OCI-LY1 (cell line): Measurements from ENCODE around the gene SYNJ1.

Experiments used
- H2AFZ ChIP-seq: fragments of 200-600 bp; sonication (generic), shearing (Covaris generic); 2 replicates; pipeline ENCODE4 v1.6.0; 2014; ENCODE audit warnings: antibody characterized with exemption, mild to moderate bottlenecking, low read length
- H3F3A ChIP-seq: fragments of 200-600 bp; sonication (generic), shearing (Covaris generic); 2 replicates; pipeline ENCODE4 v1.6.0; 2014; ENCODE audit warnings: mild to moderate bottlenecking, antibody characterized with exemption, low read length, moderate library complexity; ENCODE audit not compliant: insufficient read depth
- H3K27ac ChIP-seq: fragments of 200-600 bp; sonication (generic); 2 replicates; pipeline ENCODE4 v1.5.1; 2014; ENCODE audit warnings: low read length, mixed run types, mild to moderate bottlenecking, low read depth; ENCODE audit not compliant: poor library complexity, severe bottlenecking
- H3K27me3 ChIP-seq: fragments of 200-600 bp; sonication (generic); 2 replicates; pipeline ENCODE4 v1.6.0; 2014; ENCODE audit warnings: antibody characterized with exemption, mild to moderate bottlenecking, low read length, moderate library complexity; ENCODE audit not compliant: insufficient read depth
- H3K36me3 ChIP-seq: fragments of 200-600 bp; sonication (generic); 2 replicates; pipeline ENCODE4 v1.6.1; 2014; ENCODE audit warnings: mild to moderate bottlenecking, antibody characterized with exemption, low read length, moderate library complexity, mixed read lengths; ENCODE audit not compliant: insufficient read depth
- H3K4me1 ChIP-seq: fragments of 200-600 bp; sonication (generic); 2 replicates; pipeline ENCODE4 v1.5.1; 2014; ENCODE audit warnings: mild to moderate bottlenecking, low read length, moderate library complexity; ENCODE audit not compliant: insufficient read depth, severe bottlenecking
- H3K4me2 ChIP-seq: fragments of 200-600 bp; sonication (generic), shearing (Covaris generic); 2 replicates; pipeline ENCODE4 v1.6.1; 2014; ENCODE audit warnings: low read length
- H3K4me3 ChIP-seq: fragments of 200-600 bp; sonication (generic); 2 replicates; pipeline ENCODE4 v1.5.1; 2014; ENCODE audit warnings: low read length, low read depth, mild to moderate bottlenecking, mixed read lengths; ENCODE audit not compliant: poor library complexity, severe bottlenecking
- H3K79me2 ChIP-seq: fragments of 200-600 bp; shearing (Covaris generic); 2 replicates; pipeline ENCODE4 v1.6.1; 2016; ENCODE audit warnings: mixed run types, low read length, mixed read lengths; ENCODE audit not compliant: insufficient read depth
- H3K9ac ChIP-seq: fragments of 200-600 bp; sonication (generic), shearing (Covaris generic); 2 replicates; pipeline ENCODE4 v1.6.1; 2014; ENCODE audit warnings: mild to moderate bottlenecking, low read length, mixed read lengths
- H3K9me2 ChIP-seq: fragments of 200-600 bp; sonication (generic), shearing (Covaris generic); 2 replicates; pipeline ENCODE4 v1.6.1; 2014; ENCODE audit warnings: low read depth, mild to moderate bottlenecking, low read length, mixed read lengths
- H3K9me3 ChIP-seq: fragments of 200-600 bp; shearing (Covaris generic); 2 replicates; pipeline ENCODE4 v1.6.1; 2014; ENCODE audit warnings: low read length, mixed read lengths
- H4K20me1 ChIP-seq: fragments of 200-600 bp; sonication (generic), shearing (Covaris generic); 2 replicates; pipeline ENCODE4 v1.6.0; 2016; ENCODE audit warnings: mild to moderate bottlenecking, low read length; ENCODE audit not compliant: insufficient read depth
- CTCF ChIP-seq: fragments of 200-600 bp; sonication (generic), shearing (Covaris generic); IDR thresholded peaks from 2 replicates; pipeline ENCODE4 v1.5.1; 2017; ENCODE audit warnings: mild to moderate bottlenecking, antibody characterized with exemption, low read length, moderate library complexity, mixed read lengths
- EZH2 ChIP-seq: fragments of 200-600 bp; sonication (generic), shearing (Covaris generic); IDR thresholded peaks from 2 replicates; pipeline ENCODE4 v1.8.0; 2017; ENCODE audit warnings: borderline replicate concordance, mixed run types, mild to moderate bottlenecking, antibody characterized with exemption, low read length, moderate library complexity, mixed read lengths

SYNJ1 gene

DNA sequence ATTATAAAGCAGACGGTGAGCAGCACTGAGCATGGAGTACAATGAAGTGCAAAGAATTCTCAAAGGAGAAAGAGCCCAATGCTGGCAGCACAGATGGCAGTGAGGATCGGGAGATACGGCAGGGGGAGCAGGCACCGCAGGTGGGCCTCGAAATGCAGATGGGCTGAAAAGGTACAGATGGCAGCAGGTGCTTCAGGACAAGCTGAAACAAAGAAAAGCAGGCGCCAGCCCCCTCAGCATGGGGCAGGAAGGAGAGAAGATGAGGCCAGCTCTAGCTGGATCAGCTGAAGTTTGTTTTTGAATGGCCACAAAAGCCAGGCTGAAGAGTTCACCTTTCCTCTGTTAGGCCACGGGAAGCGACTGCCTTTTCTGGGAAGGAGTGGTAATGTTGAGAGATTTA lies 123.3 kb downstream of the SYNJ1 start:
- H3K79me2 ChIP-seq, result no peaks in the 10 kb centered on the region
- H3K4me1 ChIP-seq, result peaks cover 6% of the 10 kb centered on the region
- peaks cover 89% of the 10 kb centered on the region for H3K36me3 ChIP-seq
- H3K9me2 ChIP-seq, result no peaks in the 10 kb centered on the region
- H3K27me3 ChIP-seq, result no peaks in the 10 kb centered on the region
- no peak overlapping the region for H3K27ac ChIP-seq
- H3K4me3 ChIP-seq, result no peak overlapping the region
- no peaks in the 10 kb centered on the region for H3F3A ChIP-seq
- no peak overlapping the region for H3K9ac ChIP-seq
- H4K20me1 ChIP-seq, result no peaks in the 10 kb centered on the region
- H3K9me3 ChIP-seq, result no peaks in the 10 kb centered on the region
- no peak overlapping the region for H2AFZ ChIP-seq
- TF ChIP-seq CTCF (no peak), EZH2 (no peak)
- no peak overlapping the region for H3K4me2 ChIP-seq

GRCh38 chr21:32603131-32603530 lies 124.7 kb downstream of the SYNJ1 start:
- peaks cover 8% of the 10 kb centered on the region for H3K4me1 ChIP-seq

DNA sequence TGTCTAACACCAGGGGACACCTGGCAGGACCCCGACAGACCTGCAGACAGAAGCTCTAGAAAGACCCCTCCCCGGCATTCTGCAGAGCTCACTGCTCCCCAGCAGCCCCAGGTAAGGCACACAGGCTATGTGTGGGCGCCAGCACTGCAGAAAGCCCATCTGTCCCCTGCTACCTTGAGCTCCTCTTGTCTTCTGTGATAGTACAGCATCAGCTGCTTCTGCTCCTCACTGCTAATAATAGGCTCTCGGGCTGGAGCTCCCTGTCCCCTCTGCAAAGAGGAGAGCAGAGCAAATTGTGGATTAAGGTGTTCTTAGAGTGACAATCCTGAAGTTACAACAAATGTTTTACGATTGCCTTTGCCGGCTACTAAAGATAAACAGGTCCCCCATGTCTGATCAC lies 125.7 kb downstream of the SYNJ1 start:
- Histone ChIP-seq H3K9me3 (no peaks in the 10 kb centered on the region), H3F3A (no peaks in the 10 kb centered on the region)
- TF ChIP-seq EZH2 (no peak), CTCF (no peak)

More at GRCh38 chr21:32603131-32603530, 124.7 kb downstream of the SYNJ1 start:
- H3K4me3 ChIP-seq, result no peak overlapping the region
- H3K79me2 ChIP-seq, result no peaks in the 10 kb centered on the region
- no peak overlapping the region for H3K9ac ChIP-seq
- no peaks in the 10 kb centered on the region for H3K9me2 ChIP-seq
- H3K4me2 ChIP-seq, result no peak overlapping the region
- no peaks in the 10 kb centered on the region for H4K20me1 ChIP-seq
- no peaks in the 10 kb centered on the region for H3K9me3 ChIP-seq
- H2AFZ ChIP-seq, result no peak overlapping the region
- H3K27me3 ChIP-seq, result no peaks in the 10 kb centered on the region
- TF ChIP-seq CTCF, result no peak
- TF ChIP-seq EZH2, result no peak
- H3K27ac ChIP-seq, result no peak overlapping the region
- no peaks in the 10 kb centered on the region for H3F3A ChIP-seq
- H3K36me3 ChIP-seq, result peaks cover 82% of the 10 kb centered on the region

More for the DNA sequence above, 125.7 kb downstream of the SYNJ1 start:
- no peaks in the 10 kb centered on the region for H3K27me3 ChIP-seq
- H4K20me1 ChIP-seq, result no peaks in the 10 kb centered on the region
- peaks cover 73% of the 10 kb centered on the region for H3K36me3 ChIP-seq
- H3K4me1 ChIP-seq, result peaks cover 8% of the 10 kb centered on the region
- no peak overlapping the region for H3K27ac ChIP-seq
- no peaks in the 10 kb centered on the region for H3K9me2 ChIP-seq
- no peak overlapping the region for H3K4me3 ChIP-seq
- no peak overlapping the region for H3K9ac ChIP-seq
- no peak overlapping the region for H2AFZ ChIP-seq
- no peaks in the 10 kb centered on the region for H3K79me2 ChIP-seq
- no peak overlapping the region for H3K4me2 ChIP-seq
